ENCODE results near the gene DICER1.

GRCh38 chr14:95104911-95105310 is 52.4 kb downstream of the DICER1 start:
- TF ChIP-seq CTCF (conservative IDR thresholded peaks at IDR 0.05; ENCODE audit: low read length), result no peak
- TF ChIP-seq EZH2phosphoT487 (IDR thresholded peaks at IDR 0.05; ENCODE audit: borderline replicate concordance), result no peak

Data from Loucy (cell line).